ENCODE results near the gene RAE1.

Gene RAE1

DNA sequence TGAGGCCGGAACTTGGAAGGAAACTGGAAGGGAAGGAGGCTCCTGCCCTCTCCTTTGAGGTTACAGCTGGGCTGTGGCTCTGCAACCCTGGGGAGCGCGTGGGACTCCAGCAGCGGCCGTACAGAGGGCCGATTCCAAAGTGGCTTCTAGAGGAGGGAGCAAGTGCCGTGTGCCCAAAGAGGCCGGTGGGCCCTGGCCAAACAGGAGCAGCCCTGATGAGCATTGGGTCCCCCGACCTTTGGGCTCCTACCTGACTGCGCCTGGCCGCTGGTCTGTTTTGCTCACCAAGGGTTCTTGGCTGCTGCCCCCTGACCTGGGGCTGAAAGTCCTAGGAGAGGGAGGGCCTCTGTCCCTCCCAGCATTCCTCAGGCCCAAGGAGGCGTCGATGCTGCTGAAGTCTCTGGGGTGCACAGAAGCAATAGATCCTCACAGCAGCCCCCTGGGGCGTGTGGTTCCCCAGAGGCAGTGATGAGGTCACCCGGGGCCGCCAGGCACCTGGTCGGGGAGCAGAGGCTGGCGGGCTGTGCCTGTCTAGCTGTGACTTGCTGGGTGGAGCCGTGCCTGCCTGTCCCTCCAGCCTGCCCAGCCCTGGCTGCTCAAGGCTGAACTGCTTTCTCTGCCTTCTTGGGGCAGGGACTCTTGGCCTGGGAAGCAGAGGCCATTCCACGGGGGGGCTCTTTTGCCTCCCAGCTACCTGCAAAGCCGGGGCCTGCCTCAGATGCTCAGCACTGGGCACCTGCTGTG, 49.9 kb downstream of the RAE1 start:
- no peak for DNase-seq (ENCODE audit: low read depth)

DNA sequence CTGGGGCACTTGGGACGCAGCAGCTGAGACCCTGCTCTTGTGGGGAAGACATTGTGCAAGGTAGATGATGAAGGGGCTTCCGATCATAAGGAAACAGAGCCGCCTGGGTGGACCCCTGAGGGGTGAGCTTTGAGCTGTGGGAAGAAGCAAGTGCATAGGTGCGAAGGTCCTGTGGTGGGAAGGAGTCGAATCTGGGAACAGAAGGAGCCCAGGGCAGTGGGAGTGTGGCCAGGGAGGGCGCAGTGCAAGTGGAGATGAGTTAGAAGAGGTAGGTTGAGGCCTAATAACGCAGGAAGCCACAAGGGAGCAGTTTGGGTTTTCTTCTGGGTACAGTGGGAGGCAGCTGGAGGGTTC, 50.5 kb downstream of the RAE1 start:
- DNase-seq (ENCODE audit: low read depth): no peak

DNA sequence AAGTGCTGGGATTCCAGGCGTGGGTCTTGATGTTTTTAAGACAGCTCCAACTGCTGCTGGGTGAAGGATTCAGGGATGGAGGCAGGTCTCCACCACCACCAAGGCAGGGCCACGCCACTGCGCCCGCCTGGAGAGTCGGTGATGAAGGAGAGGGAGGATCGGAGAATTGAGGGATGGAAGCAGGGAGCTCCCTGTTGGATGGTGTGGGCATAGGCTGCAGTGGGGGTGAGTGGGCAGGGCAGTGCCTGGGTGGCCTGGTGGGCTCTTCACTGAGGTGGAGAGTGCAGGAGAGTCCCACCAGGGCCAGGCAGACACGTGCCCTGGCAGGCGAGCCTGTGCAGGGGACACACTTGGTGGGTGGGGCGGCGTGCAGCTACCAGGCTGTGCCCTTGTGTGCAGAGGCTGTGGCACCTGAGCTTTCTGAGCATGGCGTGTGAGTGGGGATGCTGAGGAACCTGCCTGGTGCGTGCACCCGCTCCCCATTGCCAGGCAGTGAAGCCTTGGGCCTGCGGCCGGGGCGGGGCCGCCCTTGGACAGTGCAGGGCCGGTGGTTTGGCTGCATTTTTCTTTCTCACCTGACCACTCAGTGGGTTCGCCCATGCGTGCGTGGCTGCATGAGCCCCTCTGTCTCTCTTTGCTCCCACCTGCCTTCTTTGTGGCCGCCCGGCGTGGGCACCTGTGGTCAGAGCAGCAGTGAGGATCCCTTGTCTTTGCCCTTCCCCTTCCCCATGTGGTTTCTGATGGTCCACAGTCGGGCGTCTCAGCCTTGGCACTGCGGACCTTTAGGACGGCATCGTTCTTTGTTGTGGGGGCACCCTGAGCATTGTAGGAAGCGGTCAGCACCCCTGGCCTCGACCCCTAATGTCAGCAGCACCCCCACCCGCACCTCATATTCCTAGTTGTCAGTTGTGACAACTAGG, 51.4 kb downstream of the RAE1 start:
- no peak for DNase-seq (ENCODE audit: low read depth)

DNA sequence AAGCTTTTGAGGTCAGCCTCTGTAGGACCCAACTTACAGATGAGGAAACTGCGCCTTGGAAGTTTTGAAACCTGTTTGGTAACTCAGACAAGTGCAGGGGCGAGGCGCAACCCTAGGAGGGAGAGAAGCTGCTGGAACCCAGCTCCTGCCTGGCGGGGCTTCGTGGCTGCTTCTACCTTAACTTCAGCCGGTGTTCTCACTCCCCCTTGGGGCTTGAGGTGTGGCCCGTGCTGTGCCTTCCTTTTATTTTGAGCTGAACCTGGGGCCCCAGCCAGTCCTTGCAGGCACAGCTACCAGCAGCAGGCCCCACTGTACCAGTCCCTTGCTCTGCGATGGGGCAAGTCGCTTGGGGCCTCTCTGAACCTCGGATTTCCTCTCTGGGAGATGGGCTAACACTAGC, 52.2 kb downstream of the RAE1 start:
- DNase-seq (ENCODE audit: low read depth): no peak

DNA sequence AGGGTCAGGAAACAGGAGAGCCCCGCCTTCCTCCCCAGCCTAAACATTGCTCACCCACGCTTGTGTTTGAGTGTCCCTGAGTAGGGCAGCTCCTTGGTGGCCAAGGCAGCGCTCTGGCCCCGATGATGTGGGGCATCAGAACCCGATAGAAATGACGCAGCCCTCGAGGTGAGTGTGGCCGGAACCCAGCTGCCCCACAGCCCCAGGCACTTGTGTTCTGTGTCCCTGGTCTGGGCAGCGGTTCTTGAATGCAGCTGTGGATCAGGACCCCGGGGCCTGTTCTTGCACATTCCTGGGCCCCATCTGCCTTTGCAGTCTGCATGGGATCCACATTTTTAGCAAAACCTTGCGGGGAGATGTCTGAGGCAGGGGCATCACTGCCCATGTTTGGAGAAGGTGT, 53.0 kb downstream of the RAE1 start:
- no peak for DNase-seq (ENCODE audit: low read depth)

DNA sequence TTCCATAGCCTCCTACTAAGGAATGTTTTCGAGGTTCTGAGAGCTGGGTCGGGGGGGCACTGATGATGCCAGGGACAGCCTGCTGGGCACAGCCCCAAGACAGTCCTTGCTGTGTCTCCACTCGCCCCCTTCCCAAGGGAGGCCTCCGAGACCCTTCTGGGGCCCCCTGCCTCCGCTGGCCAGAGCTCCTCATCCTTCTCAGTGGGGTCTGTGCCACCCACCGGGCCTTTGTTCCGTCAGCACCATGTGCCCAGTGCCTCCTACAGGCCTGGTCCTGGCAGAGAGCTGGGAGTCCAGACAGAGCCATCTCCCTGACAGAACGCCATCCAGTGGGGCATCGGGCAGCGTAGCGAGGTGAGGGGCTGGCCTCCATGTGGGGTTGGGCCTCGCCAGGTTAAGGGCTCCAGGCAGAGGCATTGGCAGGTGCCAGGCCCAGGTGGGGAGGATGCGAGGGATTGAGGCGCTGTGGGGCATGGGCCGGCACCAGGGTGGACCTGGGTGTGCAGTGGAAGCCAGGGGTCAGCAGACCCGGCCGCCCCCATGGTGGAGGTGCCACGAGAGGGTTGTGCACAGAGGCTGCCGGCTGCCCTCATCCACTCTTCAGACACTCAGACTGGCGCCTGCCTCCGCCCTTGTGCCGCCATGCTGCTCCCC, 53.5 kb downstream of the RAE1 start:
- no peak for DNase-seq (ENCODE audit: low read depth)

DNA sequence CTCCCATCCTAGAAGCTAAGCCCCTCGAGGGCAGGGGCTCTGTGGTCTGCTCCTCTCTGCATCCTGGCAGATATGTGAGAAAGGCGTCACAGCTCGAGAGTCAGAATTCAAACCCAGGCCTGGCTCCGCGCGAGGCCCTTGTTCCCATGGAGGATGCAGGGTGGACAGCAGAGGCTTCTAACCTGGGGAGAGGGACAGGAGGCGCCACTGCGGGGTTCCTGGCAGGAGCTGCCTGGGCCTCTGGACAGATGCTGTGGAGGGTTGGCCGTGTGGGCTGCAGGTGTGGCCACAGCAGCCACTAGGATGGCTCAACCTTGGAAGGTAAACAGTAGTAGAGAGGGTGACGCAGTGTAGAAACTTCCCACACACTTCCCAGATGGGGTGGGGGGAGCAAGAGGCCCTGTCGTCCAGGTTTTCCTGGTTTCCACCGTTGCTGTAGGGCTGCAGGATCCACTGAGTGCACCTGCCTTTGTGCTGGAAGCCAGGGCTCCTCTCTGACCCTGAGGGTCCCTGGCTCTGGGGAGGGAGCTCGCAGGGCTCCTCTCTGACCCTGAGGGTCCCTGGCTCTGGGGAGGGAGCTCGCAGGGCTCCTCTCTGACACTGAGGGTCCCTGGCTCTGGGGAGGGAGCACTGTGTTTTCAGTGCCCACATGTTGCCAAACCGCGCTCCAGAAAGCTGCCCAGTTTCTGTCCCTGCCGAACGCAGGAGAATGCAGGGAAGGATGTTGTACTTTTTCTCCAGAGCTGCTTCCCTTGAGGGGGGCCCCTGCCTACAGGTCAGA, 54.4 kb downstream of the RAE1 start:
- DNase-seq (ENCODE audit: low read depth): no peak

DNA sequence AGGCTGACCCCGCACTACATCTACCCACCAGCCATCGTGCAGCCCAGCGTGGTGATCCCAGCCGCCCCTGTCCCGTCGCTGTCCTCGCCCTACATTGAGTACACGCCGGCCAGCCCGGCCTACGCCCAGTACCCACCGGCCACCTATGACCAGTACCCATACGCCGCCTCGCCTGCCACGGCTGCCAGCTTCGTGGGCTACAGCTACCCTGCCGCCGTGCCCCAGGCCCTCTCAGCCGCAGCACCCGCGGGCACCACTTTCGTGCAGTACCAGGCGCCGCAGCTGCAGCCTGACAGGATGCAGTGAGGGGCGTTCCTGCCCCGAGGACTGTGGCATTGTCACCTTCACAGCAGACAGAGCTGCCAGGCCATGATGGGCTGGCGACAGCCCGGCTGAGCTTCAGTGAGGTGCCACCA, 56.5 kb downstream of the RAE1 start:
- DNase-seq (ENCODE audit: low read depth): no peak

DNA sequence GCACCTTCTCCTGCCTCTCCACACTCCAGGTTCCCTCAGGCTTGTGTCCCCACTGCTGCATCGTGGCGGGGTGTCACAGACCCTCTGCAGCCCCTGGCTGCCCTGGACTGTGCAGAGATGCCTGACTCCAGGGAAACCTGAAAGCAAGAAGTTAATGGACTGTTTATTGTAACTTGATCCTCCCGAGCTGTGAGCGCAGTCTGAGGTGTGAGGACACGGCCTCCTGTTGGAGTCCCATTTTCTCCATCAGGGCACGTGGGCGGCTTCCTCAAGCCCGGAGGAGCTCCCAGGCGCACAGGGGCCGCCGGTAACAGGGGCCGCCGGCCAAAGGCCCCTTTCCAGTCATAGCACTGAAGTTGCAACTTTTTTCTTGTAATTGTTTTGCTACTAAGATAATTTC, 57.1 kb downstream of the RAE1 start:
- DNase-seq (ENCODE audit: low read depth): no peak

DNA sequence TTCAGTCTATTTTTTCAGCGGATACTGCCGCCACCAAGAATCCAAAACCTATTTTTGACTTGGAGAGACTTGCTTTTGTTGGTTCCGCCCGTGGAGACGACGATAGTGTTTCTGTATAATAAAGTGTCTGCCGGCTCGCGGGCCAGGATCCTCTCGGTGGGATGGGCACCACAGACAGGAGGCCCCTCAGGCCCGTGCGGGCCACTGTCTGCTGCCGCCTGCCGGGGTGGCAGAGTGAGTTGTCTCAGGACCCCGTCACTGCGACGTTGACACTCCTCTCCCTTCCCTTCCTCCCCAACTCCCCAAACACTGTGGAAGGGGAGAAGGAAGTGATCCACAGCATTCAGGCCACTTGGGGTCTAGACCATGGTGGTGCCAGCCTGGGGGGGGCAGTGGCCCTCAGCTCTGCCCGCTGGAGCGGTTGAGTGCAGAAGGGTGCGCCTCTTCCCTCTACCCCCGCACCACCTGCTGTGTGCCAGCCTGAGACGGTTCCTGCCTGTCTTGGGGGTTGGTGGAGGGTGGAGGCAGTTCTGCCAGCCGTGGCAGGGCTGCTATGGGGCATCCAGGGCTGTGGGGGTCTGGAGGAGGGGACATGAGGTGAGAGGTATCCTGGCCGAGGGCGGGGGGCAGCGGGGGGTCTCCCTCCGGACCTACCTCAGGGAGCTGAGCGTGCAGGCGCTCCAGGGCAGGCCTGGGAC, 57.6 kb downstream of the RAE1 start:
- no peak for DNase-seq (ENCODE audit: low read depth)

DNA sequence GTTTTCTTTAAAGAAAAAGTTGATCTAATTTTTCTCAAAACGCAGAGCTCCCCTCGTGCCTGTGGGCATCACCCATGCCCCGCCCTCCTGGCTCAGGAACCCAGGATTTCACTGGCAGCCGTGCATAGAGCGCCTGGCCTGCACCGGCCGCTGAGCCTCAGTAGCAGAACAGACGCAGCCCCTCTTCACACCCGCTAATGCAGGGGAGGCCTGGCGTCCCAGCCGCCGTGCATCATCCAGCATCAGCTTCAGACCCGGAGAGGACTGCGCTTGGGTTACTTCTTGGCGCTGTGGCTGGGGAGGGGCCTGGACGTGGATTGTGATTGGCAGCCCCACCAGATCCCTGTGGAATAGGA, 58.2 kb downstream of the RAE1 start:
- DNase-seq (ENCODE audit: low read depth): no peak

DNA sequence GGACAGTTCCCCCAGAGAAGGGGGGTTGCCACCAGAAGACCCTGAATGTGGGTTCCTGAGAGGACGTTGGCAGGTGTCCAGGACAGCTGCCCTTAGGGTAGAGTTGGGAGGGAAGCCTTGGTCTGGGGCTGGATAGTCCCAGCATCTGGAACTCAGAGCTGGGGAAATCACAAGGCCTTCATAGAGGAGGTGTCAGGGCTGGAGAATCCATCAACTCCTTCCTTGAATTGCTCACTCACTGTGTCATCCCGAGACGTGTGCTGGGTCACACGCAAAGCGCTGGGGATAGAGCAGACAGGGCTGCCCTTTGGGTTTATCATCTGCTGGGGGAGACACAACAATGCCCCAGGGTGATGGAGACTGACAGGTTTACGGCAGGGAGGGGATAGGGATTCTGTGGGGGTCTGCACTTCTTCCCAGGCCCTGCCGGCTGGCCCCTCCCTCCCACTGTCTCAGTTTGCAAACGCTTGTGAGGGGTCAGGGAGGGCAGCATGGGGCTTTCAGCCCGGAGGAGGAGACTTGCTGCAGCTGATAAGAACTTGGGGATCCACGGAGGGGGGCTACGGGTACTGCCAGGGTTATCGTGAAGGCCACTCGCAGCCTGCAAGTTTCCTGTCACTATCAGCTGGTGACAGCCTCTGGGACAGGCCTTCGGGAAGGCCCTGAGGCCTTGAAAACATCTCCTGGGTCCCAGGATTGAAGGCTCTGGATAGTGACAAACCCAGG, 58.8 kb downstream of the RAE1 start:
- no peak for DNase-seq (ENCODE audit: low read depth)

DNA sequence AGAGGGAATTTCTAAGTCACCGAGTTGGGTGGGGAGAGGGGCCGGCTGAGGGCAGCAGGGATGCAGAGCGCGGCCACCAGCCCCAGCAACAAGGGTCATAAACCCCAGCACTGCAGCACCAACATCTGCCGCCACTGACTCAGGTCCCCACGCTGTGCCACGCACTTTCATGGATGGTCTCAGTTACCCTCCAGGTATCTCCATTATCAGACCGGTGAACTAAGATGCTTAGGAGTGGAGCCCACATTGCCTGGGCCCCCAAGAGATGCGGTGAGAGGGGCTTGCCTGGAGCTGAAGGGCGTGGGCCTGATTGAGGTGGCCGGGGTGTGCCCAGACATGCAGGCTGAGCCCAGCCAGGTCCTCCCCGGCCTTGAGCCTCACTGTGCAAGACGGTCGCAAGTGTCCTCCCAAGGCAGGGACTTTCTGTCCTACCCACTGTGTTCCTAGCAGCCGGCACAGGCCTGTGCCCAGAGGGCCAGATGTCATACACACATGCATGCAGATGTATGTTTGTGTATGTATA, 59.4 kb downstream of the RAE1 start:
- DNase-seq (ENCODE audit: low read depth): no peak

DNA sequence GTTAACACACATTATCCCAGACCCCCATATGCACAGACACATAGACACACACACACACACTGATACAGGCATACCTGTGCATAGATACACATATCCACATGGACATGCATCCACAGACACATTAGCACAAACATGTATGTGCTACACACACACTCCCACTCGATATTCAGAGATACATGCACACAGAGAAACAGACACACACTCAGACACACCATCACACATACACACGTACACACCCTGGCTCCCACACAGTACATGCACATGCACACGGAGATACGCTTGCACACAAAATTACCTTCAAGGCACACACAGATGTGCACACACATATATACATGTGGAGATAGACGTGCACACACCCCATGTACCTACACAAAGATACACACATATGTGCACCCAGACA, 59.9 kb downstream of the RAE1 start:
- no peak for DNase-seq (ENCODE audit: low read depth)

DNA sequence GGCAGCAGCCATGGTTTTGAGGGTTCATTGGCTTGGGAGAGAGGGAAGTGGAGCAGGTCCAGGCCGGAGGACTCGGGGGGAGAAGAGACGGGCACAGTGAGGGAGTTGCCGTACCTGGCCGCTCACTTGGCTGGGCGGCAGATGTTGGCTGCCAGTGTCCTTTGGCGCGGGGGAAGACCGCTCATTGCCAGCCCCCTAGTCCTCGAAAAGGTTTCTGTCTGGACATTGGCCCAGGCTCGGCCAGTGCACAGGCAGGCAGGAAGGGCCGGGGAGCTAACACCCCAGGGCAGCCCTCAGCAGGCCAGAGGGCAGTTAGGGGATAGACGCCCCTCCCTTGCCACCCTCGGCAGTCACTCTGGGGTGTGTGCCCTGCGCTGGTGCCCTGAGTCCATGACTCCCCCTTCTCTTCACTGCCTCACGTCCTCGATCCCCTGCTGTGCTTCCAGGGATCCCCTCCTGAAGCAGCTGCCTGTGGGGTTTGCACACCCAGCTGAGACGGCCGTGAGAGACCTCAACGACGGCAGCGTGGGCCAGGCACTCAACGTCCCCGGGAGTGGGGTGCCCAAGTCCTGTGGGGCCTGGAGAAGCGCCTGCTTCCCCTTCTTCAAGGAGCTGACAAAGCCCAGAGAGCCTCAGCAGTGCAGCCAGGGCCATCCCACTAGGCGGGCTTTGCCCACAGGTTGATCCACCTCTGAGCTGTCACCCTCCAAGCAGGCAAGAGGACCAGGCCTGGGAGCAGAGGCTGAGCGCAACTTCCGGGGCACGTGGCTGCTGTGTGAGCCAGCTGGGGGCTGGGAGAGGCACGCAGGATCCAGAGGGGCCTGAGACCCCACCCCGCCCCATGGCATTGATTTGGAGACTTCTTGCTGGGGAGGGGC, 60.6 kb downstream of the RAE1 start:
- DNase-seq (ENCODE audit: low read depth): no peak

DNA sequence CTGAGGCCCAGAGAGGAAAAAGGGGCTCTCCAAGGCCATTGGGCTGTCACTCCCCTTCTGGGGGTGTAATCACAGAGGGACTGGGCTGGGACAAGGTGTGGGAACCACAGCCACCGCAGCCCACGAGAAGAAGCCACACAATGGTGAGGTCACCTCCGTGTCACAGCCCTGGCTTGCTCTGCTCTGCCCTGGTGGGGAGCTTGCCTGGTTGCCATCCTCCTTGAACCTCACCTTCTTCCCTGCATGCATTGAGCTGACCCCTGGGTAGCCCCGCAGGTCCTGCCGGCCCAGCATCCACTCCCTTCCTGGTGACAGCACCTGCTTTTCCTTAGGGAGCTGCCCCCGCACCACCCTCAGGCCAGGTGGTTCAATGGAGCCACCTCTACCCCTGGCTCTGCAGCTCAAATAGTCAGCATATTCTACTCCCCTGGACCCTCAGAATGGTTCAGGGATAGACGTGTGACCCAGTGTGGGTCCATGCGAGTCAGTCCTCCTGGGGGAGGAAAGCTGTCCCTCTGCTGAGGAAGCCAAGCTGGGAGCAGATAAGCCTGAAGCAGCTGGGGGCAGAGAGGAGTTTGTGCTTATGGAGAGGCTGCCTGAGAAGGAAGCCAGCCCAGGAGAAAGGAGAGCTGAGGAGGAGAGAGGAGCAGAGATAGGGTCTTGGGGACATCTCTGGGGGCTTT, 61.4 kb downstream of the RAE1 start:
- DNase-seq (ENCODE audit: low read depth): no peak

DNA sequence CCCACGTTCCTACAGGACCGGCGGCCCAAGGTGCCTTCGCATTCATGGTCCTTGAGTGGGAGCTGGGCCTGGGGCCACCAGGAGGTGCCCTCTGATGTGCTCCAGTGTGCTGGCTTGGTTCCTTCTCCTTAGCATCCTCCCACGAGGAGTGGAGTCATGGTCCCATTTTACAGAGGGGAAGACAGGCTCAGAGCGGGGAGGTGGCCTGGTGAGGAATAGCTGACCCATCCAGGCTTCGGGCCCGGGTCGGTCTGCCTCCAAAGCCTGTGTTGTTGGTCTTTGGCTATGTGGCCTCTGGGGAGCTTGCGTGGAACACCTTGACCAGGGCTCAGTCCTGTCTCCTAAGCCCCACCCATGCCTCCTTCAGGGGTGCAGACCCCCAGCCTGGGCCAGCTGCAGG, 62.9 kb downstream of the RAE1 start:
- no peak for DNase-seq (ENCODE audit: low read depth)

DNA sequence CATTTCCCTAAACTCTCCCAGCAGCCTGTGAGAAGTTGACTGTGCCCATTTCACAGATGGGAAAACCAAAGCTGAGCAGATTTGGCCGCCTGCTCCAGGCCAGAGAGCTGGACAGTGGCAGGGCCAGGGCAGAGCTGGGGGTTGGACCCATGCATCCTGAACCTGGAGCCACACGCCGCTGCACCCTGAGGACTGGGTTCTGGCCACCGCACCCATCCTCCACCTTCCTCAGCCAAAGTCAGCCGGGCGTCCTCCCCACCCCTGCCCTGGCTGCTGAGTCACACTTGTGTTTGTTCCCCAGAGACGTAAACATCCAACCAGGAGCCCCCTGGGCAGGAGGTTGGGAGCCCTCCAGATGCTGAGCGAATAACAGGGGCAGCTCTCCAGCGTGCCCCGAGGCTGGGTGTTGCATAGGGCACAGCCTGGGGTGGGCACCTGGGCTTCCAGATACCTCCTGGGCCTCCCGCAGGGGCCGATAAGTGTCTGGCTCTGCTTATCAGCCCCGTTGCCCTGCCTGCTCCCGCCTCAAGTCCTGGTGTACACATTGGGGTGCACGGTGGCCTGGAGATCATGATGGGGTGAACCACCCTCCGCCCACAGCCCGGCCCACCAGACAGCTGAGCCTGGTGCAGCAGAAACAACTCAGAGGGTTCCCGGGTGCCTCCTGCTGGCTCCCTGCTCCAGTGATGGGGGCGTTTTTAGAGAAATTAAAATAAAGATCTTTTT, 64.0 kb downstream of the RAE1 start:
- DNase-seq (ENCODE audit: low read depth): no peak

Data from stimulated activated CD8-positive, alpha-beta memory T cell treated with anti-CD3 and anti-CD28 coated beads, Interleukin-4, amount 100 ng/mL, for 24 hours (primary cell).